ENCODE results near the gene RAB9B. TPM values are rescaled to one million over a fixed set of nuclear protein-coding genes. Genes with fewer than 3 reads are reported as not detected.

RAB9B gene
- total RNA-seq, 1 donor = 0.86 TPM

- DNase-seq (ENCODE audit: low read depth) = no peak
Measured at GRCh38 chrX:103861200-103861599, 29.1 kb upstream of the RAB9B start.

GRCh38 chrX:103849558-103849957 is 17.5 kb upstream of the RAB9B start:
- no peak overlapping the region for H3K4me3 ChIP-seq (ENCODE audit: low read depth, low read length)
- DNase-seq (ENCODE audit: low read depth) = no peak
- no peak for TF ChIP-seq CTCF (IDR thresholded peaks at IDR 0.05; ENCODE audit: insufficient read depth, low read depth, low read length)

More at GRCh38 chrX:103861200-103861599, 29.1 kb upstream of the RAB9B start:
- TF ChIP-seq CTCF (IDR thresholded peaks at IDR 0.05; ENCODE audit: insufficient read depth, low read depth, low read length) = no peak
- no peak overlapping the region for H3K4me3 ChIP-seq (ENCODE audit: low read depth, low read length)

GRCh38 chrX:103847174-103847870 is 15.3 kb upstream of the RAB9B start:
- no peak for DNase-seq (ENCODE audit: low read depth)
- TF ChIP-seq CTCF (IDR thresholded peaks at IDR 0.05; ENCODE audit: insufficient read depth, low read depth, low read length) = no peak
- no peak overlapping the region for H3K4me3 ChIP-seq (ENCODE audit: low read depth, low read length)

GRCh38 chrX:103846386-103846785 is 14.3 kb upstream of the RAB9B start:
- no peak for DNase-seq (ENCODE audit: low read depth)
- H3K4me3 ChIP-seq (ENCODE audit: low read depth, low read length) = no peak overlapping the region
- TF ChIP-seq CTCF (IDR thresholded peaks at IDR 0.05; ENCODE audit: insufficient read depth, low read depth, low read length) = no peak

GRCh38 chrX:103845165-103845653 is 13.2 kb upstream of the RAB9B start:
- H3K4me3 ChIP-seq (ENCODE audit: low read depth, low read length) = no peak overlapping the region
- DNase-seq (ENCODE audit: low read depth) = peak; percentile 84
- TF ChIP-seq CTCF (IDR thresholded peaks at IDR 0.05; ENCODE audit: insufficient read depth, low read depth, low read length) = peak; percentile 56

- H3K4me3 ChIP-seq (ENCODE audit: low read depth, low read length) = no peak overlapping the region
- no peak for TF ChIP-seq CTCF (IDR thresholded peaks at IDR 0.05; ENCODE audit: insufficient read depth, low read depth, low read length)
- no peak for DNase-seq (ENCODE audit: low read depth)
Measured at GRCh38 chrX:103839404-103839803, 7.3 kb upstream of the RAB9B start.
